ENCODE results near the gene SDHA.
A peak's percentile ranks its signal among the peaks of the same experiment; 100 is the strongest.

SDHA gene

DNA sequence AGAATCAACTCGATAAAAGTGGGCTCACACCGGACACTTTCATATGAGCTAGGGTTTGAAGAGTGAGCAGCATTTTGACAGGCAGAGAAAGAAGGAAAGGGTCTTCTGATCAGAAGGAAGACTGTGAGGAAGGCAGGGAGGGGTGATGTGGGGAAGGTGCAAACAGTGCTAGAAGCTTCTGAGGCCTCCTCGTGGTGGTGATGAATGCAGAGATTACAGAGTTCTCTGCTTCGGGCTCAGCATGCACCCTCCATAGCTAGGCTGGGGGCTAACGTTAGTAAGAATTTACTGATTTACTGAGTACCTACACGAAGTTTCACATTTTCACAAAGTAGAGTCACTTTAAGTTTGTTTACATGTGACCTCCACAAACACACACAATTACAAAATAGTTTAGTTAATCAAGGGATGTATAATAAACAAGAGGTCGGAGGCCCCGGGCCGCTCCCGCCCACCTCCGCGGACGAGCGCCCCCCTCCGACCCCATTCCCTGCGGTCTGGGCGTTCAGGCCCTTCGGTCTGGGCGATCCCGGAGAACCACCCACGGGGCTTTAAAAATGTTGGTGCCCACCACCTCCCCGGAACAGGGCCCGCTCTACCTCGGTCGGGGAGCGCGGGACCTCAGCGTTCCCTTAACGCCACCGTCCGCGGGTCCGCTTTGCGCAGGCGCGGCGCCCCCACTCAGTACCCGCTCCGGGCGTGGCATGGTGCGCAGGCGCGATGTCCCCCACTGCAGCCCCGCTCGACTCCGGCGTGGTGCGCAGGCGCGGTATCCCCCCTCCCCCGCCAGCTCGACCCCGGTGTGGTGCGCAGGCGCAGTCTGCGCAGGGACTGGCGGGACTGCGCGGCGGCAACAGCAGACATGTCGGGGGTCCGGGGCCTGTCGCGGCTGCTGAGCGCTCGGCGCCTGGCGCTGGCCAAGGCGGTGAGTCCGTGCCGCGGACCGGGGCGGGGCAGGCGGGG is at the start of gene SDHA, which contains the start of gene CCDC127:
Gene SDHA (plus strand): TSS at position 827 of the 963 bp plus-strand sequence. CDS start 36 bp downstream, at position 863.
Gene CCDC127 (minus strand): TSS at position 660 of the 963 bp plus-strand sequence. CDS start 1,304 bp downstream, outside the sequence.
- peak; percentile 100 for DNase-seq (ENCODE audit: low spot score)

DNA sequence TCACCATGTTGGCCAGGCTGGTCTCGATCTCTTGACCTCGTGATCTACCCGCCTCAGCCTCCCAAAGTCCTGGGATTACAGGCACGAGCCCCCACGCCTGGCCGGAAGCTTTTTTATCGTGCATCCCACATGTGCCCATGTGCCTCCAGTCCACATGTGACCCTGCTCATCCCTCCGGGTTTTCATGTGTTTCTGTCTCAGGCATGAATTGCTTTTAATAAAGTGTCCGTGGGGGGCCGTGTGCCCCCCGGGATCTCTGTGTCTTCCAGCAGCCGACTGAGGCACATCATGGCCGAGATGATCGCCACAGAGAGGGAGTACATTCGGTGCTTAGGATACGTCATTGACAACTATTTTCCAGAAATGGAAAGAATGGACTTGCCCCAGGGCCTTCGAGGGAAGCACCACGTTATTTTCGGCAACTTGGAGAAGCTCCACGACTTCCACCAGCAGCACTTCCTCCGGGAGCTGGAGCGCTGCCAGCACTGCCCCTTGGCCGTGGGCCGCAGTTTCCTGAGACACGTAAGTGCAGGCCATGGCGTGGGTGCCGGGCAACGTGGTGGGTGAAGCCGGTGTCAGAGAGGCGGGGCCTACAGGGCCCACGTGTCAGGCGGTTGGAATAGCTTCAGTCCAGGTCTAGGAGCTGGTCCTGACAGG is 48.9 kb upstream of the SDHA start:
- DNase-seq (ENCODE audit: low spot score), result no peak

GRCh38 chr5:169728-170094 is 48.4 kb upstream of the SDHA start:
- no peak for DNase-seq (ENCODE audit: low spot score)

GRCh38 chr5:170971-171800 is 46.9 kb upstream of the SDHA start:
- DNase-seq (ENCODE audit: low spot score), result no peak

GRCh38 chr5:171801-172331 is 46.3 kb upstream of the SDHA start:
- no peak for DNase-seq (ENCODE audit: low spot score)

- no peak for DNase-seq (ENCODE audit: low spot score)
Measured at GRCh38 chr5:172421-172820, 45.7 kb upstream of the SDHA start.

DNA sequence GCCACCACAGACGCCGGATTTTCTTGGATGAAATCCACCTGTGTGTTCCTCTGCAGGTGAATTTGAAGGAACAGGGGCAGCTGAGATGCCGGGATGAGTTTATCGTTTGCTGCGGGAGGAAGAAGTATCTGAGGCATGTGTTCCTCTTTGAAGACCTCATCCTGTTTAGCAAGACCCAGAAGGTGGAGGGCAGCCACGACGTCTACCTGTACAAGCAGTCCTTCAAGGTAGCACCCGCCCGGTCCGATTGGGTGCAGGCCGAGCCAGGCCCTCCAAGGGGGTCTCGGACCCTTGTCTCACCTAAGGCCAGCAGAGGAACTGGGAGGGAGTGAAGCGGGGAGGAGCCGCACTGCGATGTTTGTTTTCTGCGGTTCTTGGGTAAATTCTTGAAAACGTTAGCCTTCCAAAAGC is 45.3 kb upstream of the SDHA start:
- no peak for DNase-seq (ENCODE audit: low spot score)

DNA sequence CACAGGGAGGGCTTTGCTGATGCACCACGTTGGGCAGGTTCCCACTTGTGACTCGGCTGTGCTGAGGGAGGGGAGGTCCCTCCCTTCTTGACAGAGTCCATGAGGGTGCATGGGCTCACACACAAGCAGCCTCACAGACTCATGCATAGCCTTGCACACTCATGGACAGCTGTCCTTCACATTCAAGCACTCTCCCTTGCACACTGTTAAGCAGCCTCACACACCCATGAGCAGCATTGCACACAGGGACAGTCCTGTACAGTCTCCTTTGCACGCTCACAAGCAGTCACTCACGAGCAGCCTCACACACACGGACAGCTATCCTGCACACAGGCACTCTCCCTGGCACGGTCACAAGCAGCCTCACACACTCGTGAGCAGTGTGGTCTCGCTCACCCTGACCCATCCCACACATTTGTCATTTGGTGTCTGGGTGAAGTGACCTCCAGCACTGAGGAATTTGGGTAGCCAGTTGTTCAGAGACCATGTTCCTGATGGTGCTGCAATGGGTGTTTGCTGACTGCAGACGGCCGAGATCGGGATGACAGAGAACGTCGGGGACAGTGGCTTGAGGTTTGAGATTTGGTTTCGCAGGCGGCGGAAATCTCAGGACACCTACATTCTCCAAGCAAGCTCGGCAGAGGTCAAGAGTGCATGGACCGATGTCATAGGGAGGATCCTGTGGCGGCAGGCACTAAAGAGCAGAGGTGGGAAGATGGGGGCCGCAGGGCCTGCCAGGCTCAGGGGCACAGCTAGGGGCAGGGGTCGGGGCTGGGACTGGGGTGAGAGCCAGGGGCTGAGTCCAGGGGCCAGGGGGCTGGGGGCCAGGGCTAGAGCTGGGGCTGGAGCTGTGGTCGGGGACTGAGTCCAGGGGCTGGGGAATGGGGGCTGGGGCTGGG is 44.5 kb upstream of the SDHA start:
- DNase-seq (ENCODE audit: low spot score), result no peak

DNA sequence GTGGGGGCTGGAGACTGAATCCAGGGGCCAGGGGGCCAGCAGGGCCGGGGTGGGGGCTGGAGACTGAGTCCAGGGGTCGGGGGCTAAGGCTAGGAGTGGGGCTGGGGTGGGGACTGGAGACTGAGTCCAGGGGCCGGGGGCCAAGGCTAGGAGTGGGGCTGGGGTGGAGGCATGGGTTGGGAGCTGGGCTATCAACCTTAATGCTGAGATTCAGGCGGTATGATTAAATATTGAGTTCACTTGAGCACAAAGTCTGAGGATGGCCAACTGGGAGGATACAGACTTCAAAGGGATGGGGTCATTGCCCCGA is 43.9 kb upstream of the SDHA start:
- DNase-seq (ENCODE audit: low spot score), result no peak

GRCh38 chr5:174876-175465 is 43.1 kb upstream of the SDHA start:
- no peak for DNase-seq (ENCODE audit: low spot score)

GRCh38 chr5:176296-176823 is 41.8 kb upstream of the SDHA start:
- DNase-seq (ENCODE audit: low spot score), result no peak

DNA sequence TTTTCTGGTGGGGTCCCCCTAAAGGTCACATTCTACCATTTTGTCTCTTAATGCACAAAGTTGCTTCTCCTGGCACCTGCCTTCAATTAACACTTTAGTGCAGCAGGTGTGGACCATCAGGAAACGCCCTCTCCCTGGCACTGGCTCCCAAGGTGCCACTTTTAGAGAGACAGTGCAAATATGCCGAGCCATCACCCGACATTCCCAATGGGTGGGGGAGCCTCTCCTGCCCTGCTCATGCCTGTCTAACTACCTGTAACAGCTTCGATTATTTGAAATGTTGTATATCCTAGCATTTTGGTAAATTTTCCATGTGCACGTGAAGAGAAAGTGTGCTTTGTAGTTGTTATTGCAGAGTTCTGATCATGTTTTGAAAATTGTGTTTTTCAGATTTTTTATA is 40.0 kb upstream of the SDHA start:
- no peak for DNase-seq (ENCODE audit: low spot score)

GRCh38 chr5:179401-179800 is 38.7 kb upstream of the SDHA start:
- no peak for DNase-seq (ENCODE audit: low spot score)

- no peak for DNase-seq (ENCODE audit: low spot score)
Measured at GRCh38 chr5:180286-180918, 37.7 kb upstream of the SDHA start.

- DNase-seq (ENCODE audit: low spot score), result no peak
Measured at GRCh38 chr5:181160-181559, 37.0 kb upstream of the SDHA start.

- no peak for DNase-seq (ENCODE audit: low spot score)
Measured at GRCh38 chr5:181566-181965, 36.6 kb upstream of the SDHA start.

DNA sequence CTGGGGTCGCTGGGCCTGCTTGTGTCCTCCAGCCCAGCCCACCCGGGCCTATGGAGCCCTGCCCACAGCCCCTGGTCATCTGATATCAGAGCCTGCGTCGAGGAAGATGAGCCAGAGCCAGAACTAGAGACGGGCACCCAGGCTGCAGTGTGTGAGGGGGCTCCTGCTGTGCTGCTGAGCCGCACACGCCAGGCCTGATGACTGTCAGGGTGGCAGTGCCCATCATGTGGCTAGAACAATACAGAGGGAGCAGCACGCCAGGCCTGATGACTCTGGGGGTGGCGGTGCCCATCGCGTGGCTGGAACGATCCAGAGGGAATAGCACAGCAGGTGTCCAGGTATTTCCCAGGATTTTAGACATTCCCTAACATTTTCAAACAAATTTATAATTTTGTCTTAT is 36.0 kb upstream of the SDHA start:
- no peak for DNase-seq (ENCODE audit: low spot score)

DNA sequence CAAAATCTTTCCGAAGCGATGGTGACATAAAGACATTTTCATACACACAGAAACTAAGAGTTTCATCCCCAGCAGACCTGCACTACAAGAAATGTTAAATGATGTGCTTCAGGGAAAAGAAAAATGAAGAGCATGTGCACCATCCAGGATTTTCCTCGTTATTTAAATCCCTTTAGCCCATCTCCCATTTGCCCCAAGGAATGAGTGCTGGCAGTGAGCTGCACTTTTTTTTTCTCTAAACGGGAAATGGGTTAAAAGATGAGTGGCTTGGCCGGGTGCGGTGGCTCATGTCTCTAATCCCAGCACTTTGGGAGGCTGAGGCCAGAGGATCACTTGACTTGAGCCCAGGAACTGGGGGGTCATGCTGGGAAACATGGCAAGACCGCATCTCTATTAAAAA is 33.6 kb upstream of the SDHA start:
- no peak for DNase-seq (ENCODE audit: low spot score)

- no peak for DNase-seq (ENCODE audit: low spot score)
Measured at GRCh38 chr5:185095-186070, 32.7 kb upstream of the SDHA start.

Data from AG20443 (cell line).